CD14-positive monocyte (primary cell): ENCODE data around the gene ITPKB. TPM values are rescaled to one million over a fixed set of nuclear protein-coding genes. Genes with fewer than 3 reads are reported as not detected.

Source experiments
- DNase-seq, 3 donors: peaks; one replicate each; pipeline ENCODE4 v3.0.0-alpha.2; 2011 to 2022
- H2AFZ ChIP-seq: 2 replicates; pipeline ENCODE4 v1.6.0; 2012; ENCODE audit warnings: mild to moderate bottlenecking, low read depth, low read length, inconsistent platforms; ENCODE audit not compliant: insufficient read depth, poor library complexity, severe bottlenecking
- H3K27ac ChIP-seq, 2 donors: 1 replicate in 1 of 2; 2 replicates in 1 of 2; pipeline ENCODE4 v1.5.1; 2012 to 2013; ENCODE audit warnings: low read length in 2 of 2, control low read depth in 1 of 2, inconsistent platforms in 1 of 2, low read depth in 1 of 2, mild to moderate bottlenecking in 1 of 2
- H3K27me3 ChIP-seq, 2 donors: one replicate each; pipeline versions ENCODE4 v1.6.0 to v1.6.1; 2011 to 2013; ENCODE audit warnings: low read length in 2 of 2; ENCODE audit not compliant: control insufficient read depth in 2 of 2, insufficient read depth in 2 of 2
- H3K36me3 ChIP-seq, 2 donors: replicated peaks in 1 of 2; 1 replicate in 1 of 2; 2 replicates in 1 of 2; pipeline versions ENCODE4 v1.5.1 to v1.6.1; 2012 to 2013; ENCODE audit warnings: low read length in 2 of 2, control low read depth in 1 of 2, inconsistent platforms in 1 of 2, mild to moderate bottlenecking in 1 of 2; ENCODE audit not compliant: insufficient read depth in 2 of 2, control insufficient read depth in 1 of 2
- H3K4me1 ChIP-seq, 2 donors: 1 replicate in 1 of 2; 2 replicates in 1 of 2; pipeline versions ENCODE4 v1.5.1 to v1.6.1; 2012 to 2013; ENCODE audit warnings: low read length in 2 of 2, control low read depth in 1 of 2, inconsistent platforms in 1 of 2, mild to moderate bottlenecking in 1 of 2, moderate library complexity in 1 of 2; ENCODE audit not compliant: insufficient read depth in 2 of 2, control insufficient read depth in 1 of 2
- H3K4me2 ChIP-seq: replicated peaks from 2 replicates; pipeline ENCODE3; 2012; ENCODE audit warnings: low read length, moderate library complexity, mild to moderate bottlenecking; ENCODE audit not compliant: poor library complexity, severe bottlenecking; ENCODE audit errors: extremely low read depth
- H3K4me3 ChIP-seq, 3 experiments: fragments of 200-600 bp in 1 of 3; sonication (generic) in 1 of 3; replicated peaks in 1 of 3; 1 replicate in 2 of 3; 2 replicates in 1 of 3; pipeline ENCODE4 v1.5.1; 2011 to 2013; ENCODE audit warnings: low read length in 3 of 3, mild to moderate bottlenecking in 3 of 3, control low read depth in 2 of 3, low read depth in 2 of 3, inconsistent platforms in 1 of 3, moderate library complexity in 1 of 3
- H3K79me2 ChIP-seq: 2 replicates; pipeline ENCODE4 v1.6.0; 2012; ENCODE audit warnings: mild to moderate bottlenecking, control low read depth, inconsistent platforms, low read length, moderate library complexity; ENCODE audit not compliant: insufficient read depth
- H3K9ac ChIP-seq: 2 replicates; pipeline ENCODE4 v1.6.0; 2017; ENCODE audit warnings: low read length, mild to moderate bottlenecking; ENCODE audit not compliant: insufficient read depth, poor library complexity, severe bottlenecking
- H3K9me3 ChIP-seq, 2 donors: replicated peaks in 1 of 2; 1 replicate in 1 of 2; 2 replicates in 1 of 2; pipeline versions ENCODE4 v1.5.1 to v1.6.1; 2012 to 2013; ENCODE audit warnings: low read length in 2 of 2, control low read depth in 1 of 2; ENCODE audit not compliant: control insufficient read depth in 1 of 2, insufficient read depth in 1 of 2
- H4K20me1 ChIP-seq: 2 replicates; pipeline ENCODE4 v1.6.0; 2012; ENCODE audit warnings: mild to moderate bottlenecking, low read length, control low read depth, moderate library complexity; ENCODE audit not compliant: insufficient read depth
- H3K27ac Mint-ChIP-seq, 7 donors: one replicate each; pipeline ENCODE4 v1.8.0; 2020; ENCODE audit warnings: mild to moderate bottlenecking in 7 of 7, mixed read lengths in 7 of 7, moderate library complexity in 6 of 7, inconsistent platforms in 2 of 7
- H3K27me3 Mint-ChIP-seq, 3 donors: one replicate each; pipeline ENCODE4 v1.8.0; 2021 to 2022; ENCODE audit warnings: low read depth in 3 of 3, mild to moderate bottlenecking in 3 of 3, mixed read lengths in 3 of 3, moderate library complexity in 3 of 3, inconsistent platforms in 1 of 3
- H3K36me3 Mint-ChIP-seq, 2 donors: one replicate each; pipeline ENCODE4 v1.8.0; 2020; ENCODE audit warnings: mixed read lengths in 2 of 2, inconsistent platforms in 1 of 2, mild to moderate bottlenecking in 1 of 2
- H3K4me1 Mint-ChIP-seq: one replicate; pipeline ENCODE4 v1.8.0; 2020; ENCODE audit warnings: mild to moderate bottlenecking, mixed read lengths
- H3K4me3 Mint-ChIP-seq, 2 donors: one replicate each; pipeline ENCODE4 v1.8.0; 2020; ENCODE audit warnings: mild to moderate bottlenecking in 2 of 2, mixed read lengths in 2 of 2, moderate library complexity in 1 of 2
- H3K9me3 Mint-ChIP-seq, 7 donors: one replicate each; pipeline ENCODE4 v1.8.0; 2020 to 2022; ENCODE audit warnings: mixed read lengths in 7 of 7, mild to moderate bottlenecking in 6 of 7, moderate library complexity in 6 of 7, inconsistent platforms in 2 of 7
- WGBS: methylation state at CpG from one replicate; pipeline ENCODE4 v1.1.5; 2013; ENCODE audit warnings: missing lambda C conversion rate; ENCODE audit not compliant: insufficient coverage; 5-methylcytosine and 5-hydroxymethylcytosine counted together
- intact Hi-C, 2 donors: fragments of 100-400 bp; cut with micrococcal nuclease; formaldehyde crosslinking; loops; one replicate each; pipeline versions ENCODE4 v1.15.0 to v1.15.1; 2023
- polyA plus RNA-seq, 3 donors: library from polyadenylated mRNA; depleted of rRNA in 1 of 3; unstranded in 2 of 3; stranded (reverse) in 1 of 3; fragments of 300-500 nt in 2 of 3; fragments of >200 nt in 1 of 3; fragmentation: Illumina TruSeq in 2 of 3; gene quantifications; 1 replicate in 2 of 3; 2 replicates in 1 of 3; pipeline ENCODE4 v1.2.3, GENCODE V29; 2012 to 2021
- TF ChIP-seq, protein P1 (sequence below): fragments of 200-600 bp; IDR thresholded peaks from one replicate; pipeline ENCODE4 v1.8.0; 2022; ENCODE audit warnings: antibody characterized with exemption, mild to moderate bottlenecking

The ITPKB gene
- polyA plus RNA-seq, 3 donors, result 7.3 to 14.4 (median 10.2) TPM

DNA sequence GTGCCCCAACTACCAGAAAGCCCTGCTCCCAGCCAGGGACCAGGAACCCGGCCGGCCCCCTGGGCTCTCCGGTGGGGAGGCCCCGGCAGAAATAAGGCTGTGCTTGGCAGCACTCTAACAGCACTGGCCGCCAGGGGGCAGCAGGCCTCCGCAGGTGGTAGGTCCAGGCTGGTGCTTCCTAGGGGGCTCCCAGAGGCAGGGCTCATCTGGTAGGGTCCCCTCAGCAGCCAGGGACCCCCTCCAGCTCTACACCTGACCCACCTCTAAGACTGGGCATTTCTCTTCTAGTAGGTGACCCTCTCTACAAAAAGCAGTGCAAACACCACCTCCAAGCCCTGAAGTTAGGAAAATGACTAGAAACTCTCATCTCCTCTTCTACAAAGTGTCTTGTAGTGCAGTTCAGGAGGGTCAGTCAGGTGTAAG is 104.9 kb downstream of the ITPKB start:
- Mint-ChIP-seq H3K4me3 (no peak overlapping the region), H3K36me3 (peaks cover 54 to 79% of the 10 kb centered on the region in 2 donors), H3K27ac (peak overlapping the region in 4 of 7 donors; percentile 20 to 73 (median 51)), H3K27me3 (peaks cover 0 to 1% (median 1%) of the 10 kb centered on the region in 3 donors), H3K4me1 (peaks cover 17% of the 10 kb centered on the region), H3K9me3 (no peaks in the 10 kb centered on the region)
- Histone ChIP-seq H3K36me3 (peaks cover 44 to 75% of the 10 kb centered on the region in 2 donors), H3K9me3 (no peaks in the 10 kb centered on the region), H3K79me2 (no peaks in the 10 kb centered on the region), H3K4me1 (peaks cover 0 to 9% of the 10 kb centered on the region in 2 donors), H3K9ac (no peak overlapping the region), H3K4me3 (no peak overlapping the region), H3K27me3 (no peaks in the 10 kb centered on the region), H2AFZ (no peak overlapping the region), H3K27ac (peak overlapping the region in 1 of 2 donors; percentile 38), H4K20me1 (no peaks in the 10 kb centered on the region), H3K4me2 (no peak overlapping the region)
- peak; percentile 58 to 77 (median 76) for DNase-seq
- 5% methylated on average over 6 of the region's 6 CpGs for WGBS
- intact Hi-C loops, result loop anchor here (2.0 to 10.0 kb wide), 5 partner anchors 53 to 301 kb away; partner anchors contain the start of gene ITPKB (in 1 of the 2)
- TF ChIP-seq, protein P1, sequence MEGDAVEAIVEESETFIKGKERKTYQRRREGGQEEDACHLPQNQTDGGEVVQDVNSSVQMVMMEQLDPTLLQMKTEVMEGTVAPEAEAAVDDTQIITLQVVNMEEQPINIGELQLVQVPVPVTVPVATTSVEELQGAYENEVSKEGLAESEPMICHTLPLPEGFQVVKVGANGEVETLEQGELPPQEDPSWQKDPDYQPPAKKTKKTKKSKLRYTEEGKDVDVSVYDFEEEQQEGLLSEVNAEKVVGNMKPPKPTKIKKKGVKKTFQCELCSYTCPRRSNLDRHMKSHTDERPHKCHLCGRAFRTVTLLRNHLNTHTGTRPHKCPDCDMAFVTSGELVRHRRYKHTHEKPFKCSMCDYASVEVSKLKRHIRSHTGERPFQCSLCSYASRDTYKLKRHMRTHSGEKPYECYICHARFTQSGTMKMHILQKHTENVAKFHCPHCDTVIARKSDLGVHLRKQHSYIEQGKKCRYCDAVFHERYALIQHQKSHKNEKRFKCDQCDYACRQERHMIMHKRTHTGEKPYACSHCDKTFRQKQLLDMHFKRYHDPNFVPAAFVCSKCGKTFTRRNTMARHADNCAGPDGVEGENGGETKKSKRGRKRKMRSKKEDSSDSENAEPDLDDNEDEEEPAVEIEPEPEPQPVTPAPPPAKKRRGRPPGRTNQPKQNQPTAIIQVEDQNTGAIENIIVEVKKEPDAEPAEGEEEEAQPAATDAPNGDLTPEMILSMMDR, result peak; percentile 96

DNA sequence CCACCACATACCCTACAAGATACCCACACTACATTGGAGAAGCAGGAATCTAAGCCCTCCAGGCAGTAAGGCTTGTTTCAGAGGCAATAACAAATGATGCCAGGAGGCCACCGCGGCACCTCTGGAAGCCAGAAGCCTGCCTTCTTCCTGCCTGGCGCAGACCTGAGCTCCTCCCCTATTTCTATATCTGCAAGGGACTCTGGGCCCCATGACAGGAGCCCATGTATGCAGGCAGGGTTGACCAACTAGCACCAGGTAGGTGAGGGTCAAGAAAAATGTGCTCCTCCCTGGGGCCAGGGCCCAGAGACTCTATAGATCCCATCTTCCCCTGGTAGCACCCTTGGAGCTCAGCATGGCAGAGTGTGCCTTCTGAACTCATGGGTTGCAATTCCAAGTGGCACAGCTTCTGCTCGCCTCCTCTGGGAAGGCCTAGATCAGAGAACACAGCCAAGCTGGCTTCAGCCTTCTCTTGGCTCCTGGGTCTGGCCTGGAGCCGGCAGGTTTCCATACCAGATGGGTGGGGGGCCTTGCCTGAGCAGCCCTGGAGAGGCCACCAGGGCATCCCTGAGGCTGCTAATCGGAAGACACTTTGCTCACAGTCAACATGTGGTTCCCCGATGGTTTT is 105.4 kb downstream of the ITPKB start:
- no peak overlapping the region for H3K4me3 ChIP-seq
- no peak overlapping the region for H3K4me2 ChIP-seq
- intact Hi-C loops, result loop anchor here (2.0 to 10.0 kb wide), 5 partner anchors 54 to 301 kb away; partner anchors contain the start of gene ITPKB (in 1 of the 2)
- peak overlapping the region in 1 of 2 donors; percentile 38 for H3K27ac ChIP-seq
- no peaks in the 10 kb centered on the region for H4K20me1 ChIP-seq
- 36% methylated on average over 6 of the region's 7 CpGs for WGBS
- no peak overlapping the region for H3K9ac ChIP-seq
- H3K4me1 Mint-ChIP-seq, result peaks cover 17% of the 10 kb centered on the region
- H3K4me3 Mint-ChIP-seq, result no peak overlapping the region
- peak overlapping the region in 4 of 7 donors; percentile 38 to 77 (median 60) for H3K27ac Mint-ChIP-seq
- H3K79me2 ChIP-seq, result no peaks in the 10 kb centered on the region
- H3K27me3 Mint-ChIP-seq, result peaks cover 0 to 1% (median 1%) of the 10 kb centered on the region in 3 donors
- DNase-seq, result no peak
- no peak overlapping the region for H2AFZ ChIP-seq
- TF ChIP-seq, protein P1, result no peak
- peaks cover 49 to 74% of the 10 kb centered on the region in 2 donors for H3K36me3 Mint-ChIP-seq
- peaks cover 0 to 9% of the 10 kb centered on the region in 2 donors for H3K4me1 ChIP-seq
- no peaks in the 10 kb centered on the region for H3K27me3 ChIP-seq
- H3K36me3 ChIP-seq, result peaks cover 39 to 70% of the 10 kb centered on the region in 2 donors
- no peaks in the 10 kb centered on the region for H3K9me3 ChIP-seq
- H3K9me3 Mint-ChIP-seq, result no peaks in the 10 kb centered on the region
